HepG2 (cell line): ENCODE measurements around the gene P2RY8. TPM values are rescaled to one million over a fixed set of nuclear protein-coding genes. Genes with fewer than 3 reads are reported as not detected.

Source experiments
- BHLHE40 ChIP-seq: IDR thresholded peaks from 2 replicates; pipeline ENCODE4 v1.6.1; 2011; ENCODE audit warnings: low read length, improper control_type of control experiment
- DMAP1 ChIP-seq: IDR thresholded peaks from 2 replicates; pipeline ENCODE4 v1.6.1; 2016
- FOXA3 ChIP-seq: IDR thresholded peaks from 2 replicates; pipeline ENCODE4 v1.6.1; 2016; ENCODE audit warnings: missing genetic modification reagents, missing compliant biosample characterization
- HNF4A ChIP-seq: sonication (generic); formaldehyde crosslinking; IDR thresholded peaks from 2 replicates; pipeline ENCODE4 v1.4.0; 2020; ENCODE audit warnings: missing genetic modification reagents
- HNRNPLL ChIP-seq: fragments of 200-400 bp; formaldehyde crosslinking; IDR thresholded peaks from 2 replicates; pipeline ENCODE4 v1.6.1; 2017; ENCODE audit warnings: mild to moderate bottlenecking, low read depth, low read length; ENCODE audit not compliant: poor library complexity, severe bottlenecking
- HOXA7 ChIP-seq: sonication (generic); formaldehyde crosslinking; IDR thresholded peaks from 2 replicates; pipeline ENCODE4 v1.8.1; 2022; ENCODE audit warnings: mild to moderate bottlenecking, missing genetic modification reagents, moderate library complexity
- NFIC ChIP-seq: IDR thresholded peaks from 2 replicates; pipeline ENCODE4 v1.6.1; 2012; ENCODE audit warnings: mild to moderate bottlenecking, low read length, inconsistent platforms
- RARA ChIP-seq: IDR thresholded peaks from 2 replicates; pipeline ENCODE4 v1.6.1; 2016; ENCODE audit warnings: missing genetic modification reagents, missing compliant biosample characterization
- SPEN ChIP-seq: sonication (generic); formaldehyde crosslinking; IDR thresholded peaks from 2 replicates; pipeline ENCODE4 v1.5.1; 2020; ENCODE audit warnings: low read depth, mild to moderate bottlenecking, missing genetic modification reagents
- ZMAT3 ChIP-seq: sonication (generic); formaldehyde crosslinking; conservative IDR thresholded peaks from 2 replicates; pipeline ENCODE4 v1.7.0; 2021; ENCODE audit warnings: missing genetic modification reagents
- ZMYM3 ChIP-seq: sonication (generic); formaldehyde crosslinking; IDR thresholded peaks from 2 replicates; pipeline ENCODE4 v1.5.1; 2020; ENCODE audit warnings: mild to moderate bottlenecking, missing genetic modification reagents
- ZNF12 ChIP-seq: sonication (generic); formaldehyde crosslinking; IDR thresholded peaks from 2 replicates; pipeline ENCODE4 v1.5.0; 2020; ENCODE audit warnings: missing genetic modification reagents
- ZNF230 ChIP-seq: sonication (generic); formaldehyde crosslinking; IDR thresholded peaks from 2 replicates; pipeline ENCODE4 v1.4.0; 2020; ENCODE audit warnings: mild to moderate bottlenecking, missing genetic modification reagents
- ZNF256 ChIP-seq: sonication (generic); formaldehyde crosslinking; conservative IDR thresholded peaks from 2 replicates; pipeline ENCODE4 v1.4.0; 2020; ENCODE audit warnings: missing genetic modification reagents
- ZNF619 ChIP-seq: sonication (generic); formaldehyde crosslinking; IDR thresholded peaks from 2 replicates; pipeline ENCODE4 v1.4.0; 2020; ENCODE audit warnings: mild to moderate bottlenecking, missing genetic modification reagents
- ZNF629 ChIP-seq: sonication (generic); formaldehyde crosslinking; conservative IDR thresholded peaks from 2 replicates; pipeline ENCODE4 v1.5.0; 2020; ENCODE audit warnings: missing genetic modification reagents
- ZSCAN29 ChIP-seq: sonication (generic); formaldehyde crosslinking; conservative IDR thresholded peaks from 2 replicates; pipeline ENCODE4 v1.4.0; 2020; ENCODE audit warnings: mild to moderate bottlenecking, missing genetic modification reagents
- polyA plus RNA-seq, 8 experiments: library from polyadenylated mRNA; depleted of rRNA in 3 of 8; stranded (reverse) in 7 of 8; unstranded in 1 of 8; fragments of >200 nt; fragmentation: Illumina TruSeq in 4 of 8; extraction: Trizol in 4 of 8; gene quantifications; 2 replicates each; pipeline versions ENCODE4 v1.2.1 to v1.2.3, GENCODE V29; 2011 to 2016; ENCODE audit warnings: low read depth in 4 of 8, missing spikeins in 1 of 8, mixed read lengths in 1 of 8; ENCODE audit not compliant: insufficient read depth in 1 of 8
- total RNA-seq, 5 experiments: library from RNA; depleted of rRNA; stranded (reverse); fragments of >200 nt; fragmentation: Illumina TruSeq; extraction: Trizol; gene quantifications; 2 replicates each; pipeline ENCODE4 v1.2.3, GENCODE V29; 2016; ENCODE audit warnings: low read depth in 1 of 5
- TF ChIP-seq, protein P1 (sequence below): sonication (generic); formaldehyde crosslinking; IDR thresholded peaks from 2 replicates; pipeline ENCODE4 v1.4.0; 2020; ENCODE audit warnings: missing genetic modification reagents
- TF ChIP-seq, protein P2 (sequence below): sonication (generic); formaldehyde crosslinking; IDR thresholded peaks from 2 replicates; pipeline ENCODE4 v1.4.0; 2020; ENCODE audit warnings: missing genetic modification reagents, low read depth, mild to moderate bottlenecking, borderline replicate concordance
- TF ChIP-seq, protein P3 (sequence below): sonication (generic); formaldehyde crosslinking; IDR thresholded peaks from 2 replicates; pipeline ENCODE4 v1.5.0; 2020; ENCODE audit warnings: mild to moderate bottlenecking, missing genetic modification reagents, moderate library complexity

Gene P2RY8
- total and polyA plus RNA-seq, 2 of the 13 experiments (the other 11 are each of a cell fraction or from before 2014, with no cell fraction given): 1.0 to 1.3 TPM

DNA sequence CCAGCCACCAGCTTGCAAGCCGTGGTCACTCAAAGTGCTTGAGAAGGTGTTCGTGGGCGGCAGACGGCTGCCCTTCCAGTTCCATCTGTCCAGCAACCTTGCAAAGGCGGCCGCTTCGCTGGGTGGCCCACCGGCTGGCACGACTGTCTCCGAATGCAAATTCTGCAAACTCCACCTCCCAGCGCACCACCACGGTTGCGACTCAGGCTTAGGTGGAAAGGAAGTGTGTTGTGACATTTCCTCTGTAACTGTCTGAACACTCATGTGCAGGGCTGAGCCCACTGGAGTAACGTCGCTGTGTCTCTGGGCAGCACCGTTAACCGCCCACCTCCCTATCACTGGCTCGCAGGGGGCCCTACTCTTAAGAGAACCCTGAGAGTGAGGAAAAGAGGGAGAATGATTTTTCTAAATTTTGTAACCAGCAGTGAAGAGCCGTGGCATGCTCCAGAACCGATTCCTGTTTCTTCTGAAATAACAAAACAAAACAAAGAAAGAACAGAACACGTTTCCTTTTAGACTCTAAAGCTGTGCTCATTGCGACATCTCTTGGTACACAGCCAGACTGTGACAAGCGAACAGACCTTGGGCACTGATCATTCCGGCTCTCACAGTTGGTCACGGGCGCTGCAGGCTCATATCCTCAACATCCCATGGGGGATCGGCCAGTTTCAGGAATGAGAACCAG lies at the start of gene P2RY8 (continued):
- TF ChIP-seq, protein P1, sequence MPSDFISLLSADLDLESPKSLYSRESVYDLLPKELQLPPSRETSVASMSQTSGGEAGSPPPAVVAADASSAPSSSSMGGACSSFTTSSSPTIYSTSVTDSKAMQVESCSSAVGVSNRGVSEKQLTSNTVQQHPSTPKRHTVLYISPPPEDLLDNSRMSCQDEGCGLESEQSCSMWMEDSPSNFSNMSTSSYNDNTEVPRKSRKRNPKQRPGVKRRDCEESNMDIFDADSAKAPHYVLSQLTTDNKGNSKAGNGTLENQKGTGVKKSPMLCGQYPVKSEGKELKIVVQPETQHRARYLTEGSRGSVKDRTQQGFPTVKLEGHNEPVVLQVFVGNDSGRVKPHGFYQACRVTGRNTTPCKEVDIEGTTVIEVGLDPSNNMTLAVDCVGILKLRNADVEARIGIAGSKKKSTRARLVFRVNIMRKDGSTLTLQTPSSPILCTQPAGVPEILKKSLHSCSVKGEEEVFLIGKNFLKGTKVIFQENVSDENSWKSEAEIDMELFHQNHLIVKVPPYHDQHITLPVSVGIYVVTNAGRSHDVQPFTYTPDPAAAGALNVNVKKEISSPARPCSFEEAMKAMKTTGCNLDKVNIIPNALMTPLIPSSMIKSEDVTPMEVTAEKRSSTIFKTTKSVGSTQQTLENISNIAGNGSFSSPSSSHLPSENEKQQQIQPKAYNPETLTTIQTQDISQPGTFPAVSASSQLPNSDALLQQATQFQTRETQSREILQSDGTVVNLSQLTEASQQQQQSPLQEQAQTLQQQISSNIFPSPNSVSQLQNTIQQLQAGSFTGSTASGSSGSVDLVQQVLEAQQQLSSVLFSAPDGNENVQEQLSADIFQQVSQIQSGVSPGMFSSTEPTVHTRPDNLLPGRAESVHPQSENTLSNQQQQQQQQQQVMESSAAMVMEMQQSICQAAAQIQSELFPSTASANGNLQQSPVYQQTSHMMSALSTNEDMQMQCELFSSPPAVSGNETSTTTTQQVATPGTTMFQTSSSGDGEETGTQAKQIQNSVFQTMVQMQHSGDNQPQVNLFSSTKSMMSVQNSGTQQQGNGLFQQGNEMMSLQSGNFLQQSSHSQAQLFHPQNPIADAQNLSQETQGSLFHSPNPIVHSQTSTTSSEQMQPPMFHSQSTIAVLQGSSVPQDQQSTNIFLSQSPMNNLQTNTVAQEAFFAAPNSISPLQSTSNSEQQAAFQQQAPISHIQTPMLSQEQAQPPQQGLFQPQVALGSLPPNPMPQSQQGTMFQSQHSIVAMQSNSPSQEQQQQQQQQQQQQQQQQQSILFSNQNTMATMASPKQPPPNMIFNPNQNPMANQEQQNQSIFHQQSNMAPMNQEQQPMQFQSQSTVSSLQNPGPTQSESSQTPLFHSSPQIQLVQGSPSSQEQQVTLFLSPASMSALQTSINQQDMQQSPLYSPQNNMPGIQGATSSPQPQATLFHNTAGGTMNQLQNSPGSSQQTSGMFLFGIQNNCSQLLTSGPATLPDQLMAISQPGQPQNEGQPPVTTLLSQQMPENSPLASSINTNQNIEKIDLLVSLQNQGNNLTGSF (CRISPR knock-in tag): no peak
- TF ChIP-seq BHLHE40 (peak; percentile 67), ZMAT3 (no peak), SPEN (CRISPR knock-in tag) (0 out of 2 replicates have a peak, but pooled peaks have one; percentile 22), ZNF12 (CRISPR knock-in tag) (peak; percentile 79), DMAP1 (CRISPR knock-in tag) (0 out of 2 replicates have a peak, but pooled peaks have one; percentile 3), ZNF619 (0 out of 2 replicates have a peak, but pooled peaks have one; percentile 45), ZSCAN29 (0 out of 2 replicates have a peak, but pooled peaks have one; percentile 43), HNF4A (CRISPR knock-in tag) (peak; percentile 51; the same call in 1 of the 2 replicates), ZNF230 (no peak; the same call in none of the 2 replicates), NFIC (peak; percentile 45; the same call in 1 of the 2 replicates), ZNF629 (CRISPR knock-in tag) (no peak), RARA (CRISPR knock-in tag) (peak; percentile 31; the same call in 1 of the 2 replicates), HOXA7 (CRISPR knock-in tag) (no peak), ZMYM3 (CRISPR knock-in tag) (peak; percentile 47; the same call in 1 of the 2 replicates), FOXA3 (CRISPR knock-in tag) (peak; percentile 60; the same call in 1 of the 2 replicates), ZNF256 (CRISPR knock-in tag) (no peak), HNRNPLL (no peak)
- TF ChIP-seq, protein P2, sequence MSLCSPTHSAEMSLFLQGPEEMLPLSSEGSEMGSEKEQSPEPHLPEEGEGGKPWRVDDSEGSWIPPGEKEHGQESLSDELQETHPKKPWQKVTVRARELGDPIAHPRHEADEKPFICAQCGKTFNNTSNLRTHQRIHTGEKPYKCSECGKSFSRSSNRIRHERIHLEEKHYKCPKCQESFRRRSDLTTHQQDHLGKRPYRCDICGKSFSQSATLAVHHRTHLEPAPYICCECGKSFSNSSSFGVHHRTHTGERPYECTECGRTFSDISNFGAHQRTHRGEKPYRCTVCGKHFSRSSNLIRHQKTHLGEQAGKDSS: 0 out of 2 replicates have a peak, but pooled peaks have one; percentile 61
- TF ChIP-seq, protein P3, sequence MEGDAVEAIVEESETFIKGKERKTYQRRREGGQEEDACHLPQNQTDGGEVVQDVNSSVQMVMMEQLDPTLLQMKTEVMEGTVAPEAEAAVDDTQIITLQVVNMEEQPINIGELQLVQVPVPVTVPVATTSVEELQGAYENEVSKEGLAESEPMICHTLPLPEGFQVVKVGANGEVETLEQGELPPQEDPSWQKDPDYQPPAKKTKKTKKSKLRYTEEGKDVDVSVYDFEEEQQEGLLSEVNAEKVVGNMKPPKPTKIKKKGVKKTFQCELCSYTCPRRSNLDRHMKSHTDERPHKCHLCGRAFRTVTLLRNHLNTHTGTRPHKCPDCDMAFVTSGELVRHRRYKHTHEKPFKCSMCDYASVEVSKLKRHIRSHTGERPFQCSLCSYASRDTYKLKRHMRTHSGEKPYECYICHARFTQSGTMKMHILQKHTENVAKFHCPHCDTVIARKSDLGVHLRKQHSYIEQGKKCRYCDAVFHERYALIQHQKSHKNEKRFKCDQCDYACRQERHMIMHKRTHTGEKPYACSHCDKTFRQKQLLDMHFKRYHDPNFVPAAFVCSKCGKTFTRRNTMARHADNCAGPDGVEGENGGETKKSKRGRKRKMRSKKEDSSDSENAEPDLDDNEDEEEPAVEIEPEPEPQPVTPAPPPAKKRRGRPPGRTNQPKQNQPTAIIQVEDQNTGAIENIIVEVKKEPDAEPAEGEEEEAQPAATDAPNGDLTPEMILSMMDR (CRISPR knock-in tag): peak; percentile 56
